ENCODE results near the gene CBARP. TPM values are rescaled to one million over a fixed set of nuclear protein-coding genes. Genes with fewer than 3 reads are reported as not detected.
A peak's percentile ranks its signal among the peaks of the same experiment; 100 is the strongest.

CBARP gene
- total and polyA plus RNA-seq, 9 of the 15 experiments (the other 6 are each of a cell fraction or from before 2014, with no cell fraction given) = 0.03 to 8.9 (median 1.2) TPM; not detected in 1

DNA sequence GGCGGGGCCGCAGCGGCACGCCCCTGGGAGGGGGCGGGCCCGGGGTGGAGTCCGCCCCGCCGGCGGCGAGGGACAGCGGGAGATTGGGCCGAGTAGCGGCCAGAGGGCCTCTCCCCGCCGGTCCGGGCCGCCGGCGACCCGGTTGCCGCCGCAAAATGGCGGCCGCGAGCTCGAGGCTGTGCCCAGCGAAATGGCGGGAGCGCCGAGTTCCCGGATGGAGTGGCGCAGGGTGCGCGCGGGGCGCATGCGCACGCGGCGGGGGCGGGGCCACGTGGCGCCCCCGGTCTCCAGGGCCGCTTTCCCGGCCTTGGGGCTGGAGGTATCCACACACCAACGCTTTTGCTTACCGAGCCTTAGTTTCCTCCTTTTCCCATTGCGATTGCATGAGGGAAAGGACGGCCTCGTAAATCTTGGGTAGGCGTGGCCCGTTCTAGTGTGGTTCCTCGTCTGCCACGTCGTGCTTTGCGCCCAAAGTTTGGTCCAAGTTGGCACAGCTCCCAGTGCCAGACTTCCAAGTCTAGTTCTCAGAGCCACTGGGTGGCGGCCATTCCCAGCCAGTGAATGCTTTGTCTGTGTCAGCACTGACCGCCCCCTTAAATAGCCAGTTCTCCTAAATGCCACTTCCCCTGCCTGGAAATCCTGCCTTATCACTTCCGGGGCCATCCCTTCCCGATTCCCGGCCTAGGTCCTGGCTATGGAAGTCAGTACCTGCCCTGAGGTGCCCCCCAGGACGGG is 31.8 kb upstream of the CBARP start (continued):
- TF ChIP-seq ELF1 (tag; IDR thresholded peaks at IDR 0.05) (peak; percentile 42; the same call in 1 of the 2 replicates), LARP7 (IDR thresholded peaks at IDR 0.05) (no peak), YBX1 (IDR thresholded peaks at IDR 0.05) (no peak), ATF6 (CRISPR knock-in tag; IDR thresholded peaks at IDR 0.05) (no peak), CTCF (IDR thresholded peaks at IDR 0.05 in 2 of 3, conservative IDR thresholded peaks at IDR 0.05 in 1 of 3; ENCODE audit: insufficient read depth in 2 of 3, low read depth in 1 of 3, low read length in 3 of 3) (no peak), PHF21A (IDR thresholded peaks at IDR 0.05; ENCODE audit: borderline replicate concordance, low read depth) (no peak), ETV6 (IDR thresholded peaks at IDR 0.05; ENCODE audit: borderline replicate concordance in 1 of 2, low read depth in 2 of 2, low read length in 1 of 2) (no peak), ETV6 (CRISPR knock-in tag; IDR thresholded peaks at IDR 0.05; ENCODE audit: borderline replicate concordance) (no peak), MXD1 (CRISPR knock-in tag; IDR thresholded peaks at IDR 0.05; ENCODE audit: borderline replicate concordance, poor library complexity, severe bottlenecking) (peak; percentile 79), ZC3H4 (CRISPR knock-in tag; IDR thresholded peaks at IDR 0.05; ENCODE audit: borderline replicate concordance) (no peak; the same call in none of the 2 replicates), ZNF318 (IDR thresholded peaks at IDR 0.05; ENCODE audit: borderline replicate concordance in 1 of 2, low read depth in 1 of 2) (no peak), TEAD4 (IDR thresholded peaks at IDR 0.05; ENCODE audit: low read length) (peak; percentile 82), TEAD4 (CRISPR knock-in tag; IDR thresholded peaks at IDR 0.05; ENCODE audit: borderline replicate concordance) (0 out of 2 replicates have a peak, but pooled peaks have one; percentile 14), ZBED1 (IDR thresholded peaks at IDR 0.05) (no peak)

Data from K562 (cell line).